ENCODE results near the gene RIN3. TPM values are rescaled to one million over a fixed set of nuclear protein-coding genes. Genes with fewer than 3 reads are reported as not detected.
A peak's percentile ranks its signal among the peaks of the same experiment; 100 is the strongest.

RIN3 gene
- total and polyA plus RNA-seq, 10 of the 15 experiments (the other 5 are each of a cell fraction or from before 2014, with no cell fraction given): 0.91 to 23.3 (median 6.3) TPM

- TF ChIP-seq MLLT1 (IDR thresholded peaks at IDR 0.05) (no peak), HDAC2 (IDR thresholded peaks at IDR 0.05) (no peak), MYB (IDR thresholded peaks at IDR 0.05; ENCODE audit: borderline replicate concordance, low read depth, low read length) (no peak)
Measured at GRCh38 chr14:92506231-92506630, 7.3 kb upstream of the RIN3 start (continued).

GRCh38 chr14:92507174-92507768 lies 6.3 kb upstream of the RIN3 start:
- H3K4me3 ChIP-seq: no peak overlapping the region
- in situ Hi-C loops (cut with MboI): no loop called here
- no peaks in the 10 kb centered on the region for H3K36me3 ChIP-seq (ENCODE audit: control insufficient read depth in 2 of 2, insufficient read depth in 2 of 2, low read length in 1 of 2)
- no peaks in the 10 kb centered on the region for H3K9me3 ChIP-seq (replicated peaks; ENCODE audit: control insufficient read depth, insufficient read depth, low read length)
- 10% methylated on average over 4 of the region's 4 CpGs for WGBS (ENCODE audit: insufficient coverage, insufficient replicate concordance, low lambda C conversion rate, missing lambda C conversion rate)
- ChIA-PET RAD21 (ENCODE audit: unreplicated experiment) (interaction anchor here (1.5 kb wide), 1 partner anchor 62 kb away, joined by 5 read pairs; no protein-coding TSS in a partner anchor), SMC1A (ENCODE audit: uncharacterized antibody, unreplicated experiment) (interaction anchor here (1.3 kb wide), 1 partner anchor 42 kb away, joined by 4 read pairs; no protein-coding TSS in a partner anchor), CTCF (no interaction called here), POLR2A (interaction anchor here (0.6 kb wide), 1 partner anchor 9 kb away, joined by 7 read pairs; no protein-coding TSS in a partner anchor)
- intact Hi-C loops (cut with micrococcal nuclease; ENCODE audit: unreplicated experiment): no loop called here
- no peak overlapping the region for H2AFZ ChIP-seq (ENCODE audit: control insufficient read depth, low read depth, low read length)
- H3K4me2 ChIP-seq (ENCODE audit: control insufficient read depth, insufficient read depth): peak overlapping the region; percentile 21
- no peaks in the 10 kb centered on the region for H4K20me1 ChIP-seq (ENCODE audit: control insufficient read depth, insufficient read depth)
- no TSS peak for BruUV-seq (replicated peaks)
- H3K27ac ChIP-seq (ENCODE audit: control insufficient read depth, insufficient read depth): no peak overlapping the region
- FAIRE-seq: peak; percentile 57
- peaks cover 14% of the 10 kb centered on the region for H3K4me1 ChIP-seq (ENCODE audit: control insufficient read depth, insufficient read depth, low read length)
- ATAC-seq: peak; percentile 82
- H3K27me3 ChIP-seq (replicated peaks in 1 of 2; ENCODE audit: control insufficient read depth in 2 of 2, insufficient read depth in 2 of 2, low read length in 1 of 2): no peaks in the 10 kb centered on the region
- H3K79me2 ChIP-seq (ENCODE audit: control insufficient read depth, insufficient read depth, low read length): no peaks in the 10 kb centered on the region
- H3K9ac ChIP-seq (ENCODE audit: control insufficient read depth, insufficient read depth, low read length): no peak overlapping the region
- DNase-seq (ENCODE audit: low read depth, low spot score): peak; percentile 65
- TF ChIP-seq FOXM1 (IDR thresholded peaks at IDR 0.05; ENCODE audit: low read depth, low read length) (no peak), NFXL1 (IDR thresholded peaks at IDR 0.05; ENCODE audit: borderline replicate concordance) (no peak), PKNOX1 (IDR thresholded peaks at IDR 0.05) (no peak), KLF5 (IDR thresholded peaks at IDR 0.05; ENCODE audit: partially characterized antibody) (no peak), STAT1 (conservative IDR thresholded peaks at IDR 0.05) (no peak), IKZF2 (IDR thresholded peaks at IDR 0.05) (peak; percentile 85 to 86), ATF2 (IDR thresholded peaks at IDR 0.05; ENCODE audit: low read length) (0 out of 2 replicates have a peak, but pooled peaks have one; percentile 39), SPI1 (IDR thresholded peaks at IDR 0.05; ENCODE audit: borderline replicate concordance, insufficient read depth, low read depth, low read length) (peak; percentile 85), CBFB (IDR thresholded peaks at IDR 0.05; ENCODE audit: low read depth) (no peak), CUX1 (IDR thresholded peaks at IDR 0.05; ENCODE audit: insufficient replicate concordance, low read depth, low read length) (no peak)
